IMR-90 (cell line): ENCODE results near the gene CAPN8.

Experiments used
- BHLHE40 ChIP-seq: fragments of 150-350 bp; IDR thresholded peaks from 2 replicates; pipeline ENCODE4 v1.6.1; 2016; ENCODE audit warnings: mild to moderate bottlenecking, low read depth, low read length
- CEBPB ChIP-seq: IDR thresholded peaks from 2 replicates; pipeline ENCODE4 v1.6.1; 2012; ENCODE audit warnings: low read depth, low read length, improper control_type of control experiment
- FOS ChIP-seq: fragments of 150-350 bp; IDR thresholded peaks from 2 replicates; pipeline ENCODE4 v1.6.1; 2016; ENCODE audit warnings: low read depth, low read length
- MAFK ChIP-seq: IDR thresholded peaks from 2 replicates; pipeline ENCODE4 v1.6.1; 2012; ENCODE audit warnings: low read depth, low read length, improper control_type of control experiment
- POLR2A ChIP-seq: IDR thresholded peaks from 2 replicates; pipeline ENCODE4 v1.6.1; 2012; ENCODE audit warnings: mild to moderate bottlenecking, low read depth, low read length
- RAD21 ChIP-seq: IDR thresholded peaks from 2 replicates; pipeline ENCODE4 v1.6.1; 2012; ENCODE audit warnings: low read length, improper control_type of control experiment
- RCOR1 ChIP-seq: IDR thresholded peaks from 2 replicates; pipeline ENCODE4 v1.6.1; 2012; ENCODE audit warnings: mild to moderate bottlenecking, low read length, improper control_type of control experiment; ENCODE audit not compliant: insufficient replicate concordance
- SMC3 ChIP-seq: fragments of 150-350 bp; IDR thresholded peaks from 2 replicates; pipeline ENCODE4 v1.6.1; 2016; ENCODE audit warnings: low read depth, mild to moderate bottlenecking, antibody characterized with exemption, low read length, moderate library complexity
- TF ChIP-seq, protein P1 (sequence below): conservative IDR thresholded peaks from 2 replicates; pipeline ENCODE4 v1.5.1; 2012; ENCODE audit warnings: mild to moderate bottlenecking, low read depth, low read length, improper control_type of control experiment
- TF ChIP-seq, protein P2 (sequence below): fragments of 150-350 bp; IDR thresholded peaks from 2 replicates; pipeline ENCODE4 v1.6.1; 2016; ENCODE audit warnings: low read depth, mild to moderate bottlenecking, low read length, moderate library complexity, borderline replicate concordance
- TF ChIP-seq, protein P3 (sequence below): fragments of 150-350 bp; IDR thresholded peaks from 2 replicates; pipeline ENCODE4 v1.6.1; 2017; ENCODE audit warnings: mild to moderate bottlenecking, antibody characterized with exemption, low read length, low read depth

DNA sequence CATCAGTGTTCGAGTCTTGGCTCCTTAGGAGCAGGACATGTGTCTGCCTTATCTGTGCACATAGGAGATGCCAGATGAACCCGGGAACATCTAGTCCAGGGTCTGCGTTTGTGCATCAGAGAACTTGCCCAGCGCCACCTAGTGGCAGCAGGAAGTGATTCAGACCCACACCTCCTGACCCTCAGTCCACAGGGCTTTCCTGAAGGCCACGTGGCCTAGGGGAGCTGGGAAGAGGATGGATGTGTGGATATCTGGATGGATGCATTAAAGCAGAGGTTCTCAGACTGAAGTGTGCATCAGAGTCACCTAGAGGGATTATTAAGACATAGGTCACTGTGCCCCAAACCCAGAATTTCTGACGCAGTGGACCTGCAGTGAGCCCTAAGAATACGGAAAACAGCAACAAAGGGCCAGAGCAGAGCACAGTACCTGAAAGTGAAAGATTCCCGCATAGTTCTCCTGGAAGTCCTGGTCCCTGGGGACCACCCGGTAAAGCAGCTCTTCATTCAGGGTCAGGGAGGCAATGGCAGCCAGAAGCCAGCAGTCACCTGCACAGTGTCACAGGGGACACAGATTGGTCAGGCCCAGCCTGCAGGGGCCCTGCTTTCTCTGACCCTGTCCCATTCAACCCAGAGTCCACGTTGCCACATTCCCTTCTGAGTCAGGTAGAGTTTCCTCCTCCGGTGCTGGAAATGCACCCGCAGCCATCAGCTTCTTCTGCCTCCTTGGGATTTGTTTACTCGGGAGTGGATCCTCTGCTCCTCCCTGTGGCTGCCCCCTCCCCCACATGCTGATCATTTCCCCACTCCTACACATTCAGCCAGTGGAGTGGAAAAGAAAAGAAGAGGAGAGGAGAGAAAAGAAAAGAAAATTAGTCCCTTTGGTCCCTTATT, 37.0 kb downstream of the CAPN8 start:
- no peak for TF ChIP-seq POLR2A
- TF ChIP-seq, protein P1, sequence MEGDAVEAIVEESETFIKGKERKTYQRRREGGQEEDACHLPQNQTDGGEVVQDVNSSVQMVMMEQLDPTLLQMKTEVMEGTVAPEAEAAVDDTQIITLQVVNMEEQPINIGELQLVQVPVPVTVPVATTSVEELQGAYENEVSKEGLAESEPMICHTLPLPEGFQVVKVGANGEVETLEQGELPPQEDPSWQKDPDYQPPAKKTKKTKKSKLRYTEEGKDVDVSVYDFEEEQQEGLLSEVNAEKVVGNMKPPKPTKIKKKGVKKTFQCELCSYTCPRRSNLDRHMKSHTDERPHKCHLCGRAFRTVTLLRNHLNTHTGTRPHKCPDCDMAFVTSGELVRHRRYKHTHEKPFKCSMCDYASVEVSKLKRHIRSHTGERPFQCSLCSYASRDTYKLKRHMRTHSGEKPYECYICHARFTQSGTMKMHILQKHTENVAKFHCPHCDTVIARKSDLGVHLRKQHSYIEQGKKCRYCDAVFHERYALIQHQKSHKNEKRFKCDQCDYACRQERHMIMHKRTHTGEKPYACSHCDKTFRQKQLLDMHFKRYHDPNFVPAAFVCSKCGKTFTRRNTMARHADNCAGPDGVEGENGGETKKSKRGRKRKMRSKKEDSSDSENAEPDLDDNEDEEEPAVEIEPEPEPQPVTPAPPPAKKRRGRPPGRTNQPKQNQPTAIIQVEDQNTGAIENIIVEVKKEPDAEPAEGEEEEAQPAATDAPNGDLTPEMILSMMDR: peak; percentile 50
- peak; percentile 48; the same call in 1 of the 2 replicates for TF ChIP-seq RAD21
- no peak for TF ChIP-seq BHLHE40
- TF ChIP-seq, protein P2, sequence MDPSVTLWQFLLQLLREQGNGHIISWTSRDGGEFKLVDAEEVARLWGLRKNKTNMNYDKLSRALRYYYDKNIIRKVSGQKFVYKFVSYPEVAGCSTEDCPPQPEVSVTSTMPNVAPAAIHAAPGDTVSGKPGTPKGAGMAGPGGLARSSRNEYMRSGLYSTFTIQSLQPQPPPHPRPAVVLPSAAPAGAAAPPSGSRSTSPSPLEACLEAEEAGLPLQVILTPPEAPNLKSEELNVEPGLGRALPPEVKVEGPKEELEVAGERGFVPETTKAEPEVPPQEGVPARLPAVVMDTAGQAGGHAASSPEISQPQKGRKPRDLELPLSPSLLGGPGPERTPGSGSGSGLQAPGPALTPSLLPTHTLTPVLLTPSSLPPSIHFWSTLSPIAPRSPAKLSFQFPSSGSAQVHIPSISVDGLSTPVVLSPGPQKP: no peak
- no peak for TF ChIP-seq CEBPB
- TF ChIP-seq RCOR1: no peak
- TF ChIP-seq, protein P3, sequence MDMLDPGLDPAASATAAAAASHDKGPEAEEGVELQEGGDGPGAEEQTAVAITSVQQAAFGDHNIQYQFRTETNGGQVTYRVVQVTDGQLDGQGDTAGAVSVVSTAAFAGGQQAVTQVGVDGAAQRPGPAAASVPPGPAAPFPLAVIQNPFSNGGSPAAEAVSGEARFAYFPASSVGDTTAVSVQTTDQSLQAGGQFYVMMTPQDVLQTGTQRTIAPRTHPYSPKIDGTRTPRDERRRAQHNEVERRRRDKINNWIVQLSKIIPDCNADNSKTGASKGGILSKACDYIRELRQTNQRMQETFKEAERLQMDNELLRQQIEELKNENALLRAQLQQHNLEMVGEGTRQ: no peak
- no peak for TF ChIP-seq FOS
- no peak for TF ChIP-seq MAFK
- peak; percentile 35; the same call in 1 of the 2 replicates for TF ChIP-seq SMC3
